Osteoblast (primary cell): ENCODE data around the gene CDK10. TPM values are rescaled to one million over a fixed set of nuclear protein-coding genes. Genes with fewer than 3 reads are reported as not detected.

Experiments used
- DNase-seq: peaks from one replicate; pipeline ENCODE4 v3.0.0; 2011; ENCODE audit warnings: low spot score, mixed read lengths; ENCODE audit not compliant: insufficient read length; ENCODE audit errors: missing footprints
- H2AFZ ChIP-seq: 2 replicates; pipeline ENCODE4 v1.6.0; 2011; ENCODE audit warnings: mild to moderate bottlenecking, low read length
- H3K27ac ChIP-seq: 2 replicates; pipeline ENCODE4 v1.5.1; 2011; ENCODE audit warnings: mild to moderate bottlenecking, low read depth, low read length, moderate library complexity
- H3K27me3 ChIP-seq: 2 replicates; pipeline ENCODE4 v1.6.0; 2012; ENCODE audit warnings: mild to moderate bottlenecking, control low read depth, inconsistent platforms, low read length, moderate library complexity; ENCODE audit not compliant: insufficient read depth
- H3K36me3 ChIP-seq: 2 replicates; pipeline ENCODE4 v1.5.1; 2011; ENCODE audit warnings: mild to moderate bottlenecking, low read length, control low read depth, moderate library complexity; ENCODE audit not compliant: insufficient read depth
- H3K4me1 ChIP-seq: 2 replicates; pipeline ENCODE4 v1.5.1; 2011; ENCODE audit warnings: mild to moderate bottlenecking, low read length, control low read depth, moderate library complexity; ENCODE audit not compliant: insufficient read depth
- H3K4me2 ChIP-seq: 2 replicates; pipeline ENCODE4 v1.6.0; 2011; ENCODE audit warnings: mild to moderate bottlenecking, low read length; ENCODE audit not compliant: insufficient read depth
- H3K4me3 ChIP-seq: fragments of 200-600 bp; sonication (generic); 3 replicates; pipeline ENCODE4 v1.5.1; 2012; ENCODE audit warnings: mild to moderate bottlenecking, low read length, inconsistent platforms; ENCODE audit not compliant: insufficient read depth
- H3K79me2 ChIP-seq: 2 replicates; pipeline ENCODE4 v1.6.0; 2012; ENCODE audit warnings: mild to moderate bottlenecking, low read length, control low read depth, inconsistent platforms; ENCODE audit not compliant: insufficient read depth
- H3K9me3 ChIP-seq: 2 replicates; pipeline ENCODE4 v1.5.1; 2011; ENCODE audit warnings: low read depth, low read length, control low read depth
- H4K20me1 ChIP-seq: 2 replicates; pipeline ENCODE4 v1.6.0; 2012; ENCODE audit warnings: mild to moderate bottlenecking, low read length, control low read depth; ENCODE audit not compliant: insufficient read depth
- total RNA-seq: library from RNA; depleted of rRNA; stranded (reverse); fragments of >200 nt; gene quantifications from 2 replicates; pipeline ENCODE4 v1.2.3, GENCODE V29; 2012
- TF ChIP-seq, protein P1 (sequence below): IDR thresholded peaks from 2 replicates; pipeline ENCODE4 v1.5.1; 2011; ENCODE audit warnings: mild to moderate bottlenecking, low read depth, low read length, moderate library complexity; ENCODE audit errors: extremely low read depth

The CDK10 gene
- total RNA-seq, 1 donor, result 37.6 TPM

DNA sequence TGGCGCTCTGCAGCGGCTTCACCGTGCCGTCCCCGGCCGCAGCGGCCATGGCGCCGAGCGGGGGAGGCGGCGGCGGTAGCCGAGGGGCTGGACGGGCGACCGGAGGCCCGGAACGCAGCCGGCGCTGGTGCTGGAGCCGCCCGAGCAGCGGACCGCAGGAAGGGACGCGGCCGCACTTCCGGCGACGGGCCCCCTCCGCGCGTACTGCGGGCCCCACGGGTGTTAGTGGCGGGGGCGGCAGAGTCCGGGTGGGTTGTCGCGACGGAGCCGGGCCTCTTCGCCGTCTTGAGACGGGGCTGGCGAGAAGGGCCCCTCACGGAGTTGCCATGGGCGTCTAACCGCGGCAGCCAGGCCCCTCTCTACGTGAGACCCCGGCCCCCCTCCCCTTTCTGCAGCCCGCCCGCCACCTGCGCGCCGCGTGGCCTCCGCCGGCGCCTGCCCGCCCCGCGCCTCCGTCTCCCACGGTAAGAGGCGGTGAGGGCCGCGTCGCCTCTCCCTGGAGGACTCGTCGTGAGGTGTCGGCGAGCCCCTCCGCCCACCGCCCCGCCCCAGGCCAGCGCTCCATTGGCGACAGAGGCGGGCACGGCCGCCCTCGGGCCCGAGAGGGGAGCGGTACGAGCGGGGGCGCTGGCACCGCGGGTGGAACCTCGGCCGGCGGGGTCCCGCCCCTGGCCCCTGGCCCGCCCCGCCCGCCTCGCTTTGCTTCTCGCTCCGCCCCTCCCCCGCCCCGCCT is 34.5 kb downstream of the CDK10 start, which contains the start of the genes VPS9D1 and ZNF276:
VPS9D1 (minus strand) TSS at position 86 of the 733 bp plus-strand sequence; CDS start at position 49, 37 bp downstream.
ZNF276 (plus strand) TSS at position 725 of the 733 bp plus-strand sequence. CDS start 104 bp downstream, outside the sequence.
- peaks cover 60% of the 10 kb centered on the region for H3K79me2 ChIP-seq
- peak within 1 kb of the TSS; percentile 18 for H2AFZ ChIP-seq
- H3K36me3 ChIP-seq, result peaks cover 31% of the 10 kb centered on the region
- H3K27ac ChIP-seq, result peak within 1 kb of the TSS; percentile 91
- H3K27me3 ChIP-seq, result no peaks in the 10 kb centered on the region
- H3K4me2 ChIP-seq, result peak within 1 kb of the TSS; percentile 94
- H3K4me1 ChIP-seq, result peaks cover 26% of the 10 kb centered on the region
- H4K20me1 ChIP-seq, result peaks cover 32% of the 10 kb centered on the region
- peak; percentile 97 for DNase-seq
- H3K4me3 ChIP-seq, result peak within 1 kb of the TSS; percentile 88
- TF ChIP-seq, protein P1, sequence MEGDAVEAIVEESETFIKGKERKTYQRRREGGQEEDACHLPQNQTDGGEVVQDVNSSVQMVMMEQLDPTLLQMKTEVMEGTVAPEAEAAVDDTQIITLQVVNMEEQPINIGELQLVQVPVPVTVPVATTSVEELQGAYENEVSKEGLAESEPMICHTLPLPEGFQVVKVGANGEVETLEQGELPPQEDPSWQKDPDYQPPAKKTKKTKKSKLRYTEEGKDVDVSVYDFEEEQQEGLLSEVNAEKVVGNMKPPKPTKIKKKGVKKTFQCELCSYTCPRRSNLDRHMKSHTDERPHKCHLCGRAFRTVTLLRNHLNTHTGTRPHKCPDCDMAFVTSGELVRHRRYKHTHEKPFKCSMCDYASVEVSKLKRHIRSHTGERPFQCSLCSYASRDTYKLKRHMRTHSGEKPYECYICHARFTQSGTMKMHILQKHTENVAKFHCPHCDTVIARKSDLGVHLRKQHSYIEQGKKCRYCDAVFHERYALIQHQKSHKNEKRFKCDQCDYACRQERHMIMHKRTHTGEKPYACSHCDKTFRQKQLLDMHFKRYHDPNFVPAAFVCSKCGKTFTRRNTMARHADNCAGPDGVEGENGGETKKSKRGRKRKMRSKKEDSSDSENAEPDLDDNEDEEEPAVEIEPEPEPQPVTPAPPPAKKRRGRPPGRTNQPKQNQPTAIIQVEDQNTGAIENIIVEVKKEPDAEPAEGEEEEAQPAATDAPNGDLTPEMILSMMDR, result no peak
- no peaks in the 10 kb centered on the region for H3K9me3 ChIP-seq

DNA sequence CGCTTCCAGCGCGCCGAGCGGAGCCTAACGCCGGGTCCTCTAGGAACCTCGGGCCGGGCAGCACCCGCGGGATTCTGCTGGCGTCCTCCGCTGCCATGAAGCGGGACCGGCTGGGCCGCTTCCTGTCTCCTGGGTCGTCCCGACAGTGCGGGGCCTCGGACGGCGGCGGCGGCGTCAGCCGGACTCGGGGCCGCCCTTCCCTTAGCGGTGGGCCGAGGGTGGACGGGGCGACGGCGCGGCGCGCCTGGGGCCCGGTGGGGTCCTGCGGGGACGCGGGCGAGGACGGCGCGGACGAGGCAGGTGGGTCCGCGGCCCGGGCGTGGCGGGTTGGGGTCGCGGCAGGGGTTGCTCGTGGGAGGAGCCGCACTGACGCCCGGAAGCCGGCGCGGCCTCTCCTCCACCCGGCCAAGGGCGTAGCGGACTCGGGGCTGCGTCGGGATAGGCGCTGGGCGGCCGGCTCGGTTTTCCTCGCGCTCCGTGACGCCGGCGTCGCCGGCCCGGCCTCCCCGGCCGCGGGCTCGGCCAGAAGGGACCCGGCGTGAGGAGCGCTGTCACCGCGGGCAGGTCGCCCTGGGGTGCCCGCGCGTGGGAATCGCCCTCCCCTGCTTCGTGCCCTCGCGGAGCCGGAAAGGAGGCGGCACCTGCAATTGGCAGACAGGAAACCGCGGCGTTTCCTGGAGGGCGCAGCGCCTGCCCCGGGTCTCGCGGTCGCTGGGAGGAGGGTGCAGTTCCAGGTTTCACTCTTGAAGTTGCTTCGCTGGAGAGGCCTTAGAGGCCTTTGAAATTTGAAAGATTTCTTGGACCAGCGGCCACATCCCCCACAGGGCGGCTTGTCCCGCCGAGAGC is 35.3 kb downstream of the CDK10 start:
- TF ChIP-seq, protein P1, result no peak

DNA sequence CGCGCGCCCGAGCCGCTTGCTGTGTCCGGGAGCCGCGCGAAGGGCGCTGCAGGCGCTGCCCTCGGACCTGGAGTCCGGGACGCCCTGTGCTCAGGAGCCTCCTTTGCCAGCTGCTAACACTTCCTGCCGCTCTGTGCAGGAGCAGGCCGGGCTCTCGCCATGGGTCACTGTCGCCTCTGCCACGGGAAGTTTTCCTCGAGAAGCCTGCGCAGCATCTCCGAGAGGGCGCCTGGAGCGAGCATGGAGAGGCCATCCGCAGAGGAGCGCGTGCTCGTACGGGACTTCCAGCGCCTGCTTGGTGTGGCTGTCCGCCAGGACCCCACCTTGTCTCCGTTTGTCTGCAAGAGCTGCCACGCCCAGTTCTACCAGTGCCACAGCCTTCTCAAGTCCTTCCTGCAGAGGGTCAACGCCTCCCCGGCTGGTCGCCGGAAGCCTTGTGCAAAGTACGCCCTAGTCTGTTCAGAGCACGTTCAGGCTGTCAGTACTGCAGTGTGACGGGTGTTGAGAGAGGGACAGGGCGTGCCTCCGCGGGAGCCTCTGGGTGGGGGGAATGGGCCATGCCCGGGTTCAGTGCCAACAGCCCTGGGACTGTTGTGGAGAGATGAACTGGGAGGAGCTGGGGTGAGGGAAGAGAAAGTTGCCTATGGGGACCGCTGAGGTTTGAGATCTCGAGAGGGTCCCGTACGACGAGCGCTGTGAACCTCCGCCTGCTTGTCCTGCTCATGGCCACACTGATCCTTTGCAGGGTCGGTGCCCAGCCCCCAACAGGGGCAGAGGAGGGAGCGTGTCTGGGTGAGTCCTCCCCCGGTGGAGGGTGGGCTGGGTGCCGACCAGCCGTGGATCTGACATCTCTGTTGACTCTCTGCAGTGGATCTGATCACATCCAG is 36.1 kb downstream of the CDK10 start:
- peak overlapping the region; percentile 52 for H3K27ac ChIP-seq
- peak overlapping the region; percentile 94 for H3K4me2 ChIP-seq
- peak overlapping the region; percentile 88 for H3K4me3 ChIP-seq
- H2AFZ ChIP-seq, result no peak overlapping the region
- peaks cover 62% of the 10 kb centered on the region for H3K79me2 ChIP-seq
- no peaks in the 10 kb centered on the region for H3K9me3 ChIP-seq
- DNase-seq, result no peak
- H4K20me1 ChIP-seq, result peaks cover 32% of the 10 kb centered on the region
- H3K4me1 ChIP-seq, result peaks cover 26% of the 10 kb centered on the region
- TF ChIP-seq, protein P1, result no peak
- H3K36me3 ChIP-seq, result peaks cover 36% of the 10 kb centered on the region
- no peaks in the 10 kb centered on the region for H3K27me3 ChIP-seq

More for the DNA sequence above, 35.3 kb downstream of the CDK10 start:
- Histone ChIP-seq H3K36me3 (peaks cover 27% of the 10 kb centered on the region), H3K4me2 (peak overlapping the region; percentile 94), H3K9me3 (no peaks in the 10 kb centered on the region), H3K4me3 (peak overlapping the region; percentile 88), H2AFZ (no peak overlapping the region), H3K4me1 (peaks cover 26% of the 10 kb centered on the region), H3K79me2 (peaks cover 60% of the 10 kb centered on the region), H3K27me3 (no peaks in the 10 kb centered on the region), H3K27ac (peak overlapping the region; percentile 52), H4K20me1 (peaks cover 32% of the 10 kb centered on the region)
- DNase-seq, result peak; percentile 93
